HG03460 (cell line): ENCODE measurements around the gene E2F2.

Experiments used
- ATAC-seq: cut with Tn5 transposase; IDR thresholded peaks from one replicate; pipeline ENCODE4 v1.9.1; 2021; ENCODE audit not compliant: unreplicated experiment

The E2F2 gene

DNA sequence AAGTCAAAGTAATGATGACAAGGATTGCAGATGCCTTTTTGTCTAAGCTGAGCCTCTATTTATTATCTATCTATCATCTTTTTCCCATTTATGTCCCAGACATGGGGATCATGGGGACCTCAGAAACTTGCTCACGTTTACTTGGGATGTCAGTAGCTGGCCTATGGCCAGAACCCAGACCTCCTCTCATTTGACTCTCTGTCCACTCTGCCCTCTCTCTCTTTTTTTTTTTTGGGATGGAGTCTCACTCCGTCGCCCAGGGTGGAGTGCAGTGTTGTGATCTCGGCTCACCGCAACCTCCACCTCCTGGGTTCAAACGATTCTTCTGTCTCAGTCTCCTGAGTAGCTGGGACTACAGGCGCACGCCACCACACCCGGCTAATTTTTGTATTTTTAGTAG lies 32.0 kb upstream of the E2F2 start:
- ATAC-seq = no peak

DNA sequence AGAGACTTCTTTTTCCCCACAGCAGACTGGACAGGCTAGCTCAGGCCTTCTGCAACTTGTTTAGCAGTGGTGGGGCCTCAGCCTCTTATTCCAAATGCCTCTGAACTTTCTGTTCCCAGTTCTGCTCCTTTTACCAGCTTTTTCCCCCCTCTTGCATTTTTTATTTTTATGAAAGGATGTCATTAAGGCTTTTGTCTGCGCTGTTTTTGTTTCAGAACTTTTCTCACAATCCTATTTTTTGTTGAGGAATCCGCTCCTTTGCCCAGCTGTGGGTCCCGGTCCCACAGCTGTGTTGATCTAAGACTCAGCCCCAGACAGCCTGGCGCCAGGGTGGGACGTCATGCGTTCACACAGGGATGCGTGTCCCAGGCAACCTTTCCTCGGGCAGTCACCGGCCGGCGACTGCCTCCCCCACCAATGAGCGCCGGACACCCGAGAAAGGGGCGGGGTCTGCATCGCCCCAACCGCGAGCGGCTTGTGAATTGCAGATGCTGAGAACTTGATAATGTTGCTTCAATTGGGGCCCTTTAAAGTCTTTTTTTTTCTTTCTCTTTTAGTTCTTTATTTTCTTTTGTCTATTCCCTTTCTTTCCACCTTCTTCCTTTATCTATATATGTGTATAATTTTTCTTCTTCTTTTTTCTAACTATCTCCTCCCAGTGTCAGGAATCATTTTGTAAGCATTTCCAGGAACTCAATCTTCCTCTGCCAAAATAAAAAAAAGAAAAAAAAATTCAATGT lies 31.3 kb upstream of the E2F2 start:
- ATAC-seq = no peak

DNA sequence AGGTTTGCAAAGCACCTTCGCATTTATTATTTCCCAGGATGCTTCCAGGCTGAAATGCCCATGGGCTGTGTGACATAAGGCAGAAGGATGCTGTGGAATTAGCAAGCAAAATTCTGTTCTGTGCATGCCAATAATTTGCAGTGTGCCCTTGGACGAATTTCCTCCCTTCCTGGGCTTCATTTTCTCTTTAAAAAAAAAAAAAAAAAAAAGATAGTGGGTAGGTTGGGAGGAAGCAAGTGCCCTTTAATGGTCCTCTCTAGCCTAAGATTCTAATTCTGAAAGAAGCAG lies 30.7 kb upstream of the E2F2 start:
- ATAC-seq = no peak

DNA sequence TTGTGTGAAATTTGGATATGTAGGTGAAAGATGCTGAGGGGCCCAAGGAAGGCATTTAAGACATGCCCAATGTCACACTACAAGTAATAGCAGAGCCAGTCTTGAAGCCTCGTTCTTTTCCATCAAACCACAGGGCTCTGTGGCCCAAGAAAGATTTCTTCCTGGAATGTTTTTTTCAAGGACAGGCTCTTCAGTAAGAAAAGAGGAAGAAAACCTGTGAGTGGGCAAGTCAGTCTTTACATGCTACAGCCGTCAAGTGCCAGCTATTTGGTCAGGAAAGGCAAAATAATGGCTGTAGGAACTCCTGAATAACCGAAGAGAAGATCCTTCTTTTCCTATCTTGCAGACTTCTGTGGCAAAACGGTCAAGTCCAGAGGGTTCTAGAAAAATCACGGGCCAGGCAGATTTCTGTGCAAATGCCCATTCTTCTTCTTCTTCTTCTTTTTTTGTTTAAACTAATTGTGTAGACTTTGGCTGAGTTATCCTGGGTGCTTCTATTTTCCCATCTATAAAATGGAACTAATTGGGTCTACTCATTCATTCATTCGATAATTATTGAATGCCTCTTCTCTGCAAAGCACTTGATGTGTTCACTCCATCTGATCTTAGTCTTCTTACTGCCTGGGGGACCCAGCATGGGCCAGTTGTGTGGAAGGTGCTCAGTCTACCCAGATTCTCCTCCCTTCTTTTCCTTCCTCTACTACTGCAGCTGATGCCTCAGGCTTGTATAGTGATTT lies 30.2 kb upstream of the E2F2 start:
- no peak for ATAC-seq

DNA sequence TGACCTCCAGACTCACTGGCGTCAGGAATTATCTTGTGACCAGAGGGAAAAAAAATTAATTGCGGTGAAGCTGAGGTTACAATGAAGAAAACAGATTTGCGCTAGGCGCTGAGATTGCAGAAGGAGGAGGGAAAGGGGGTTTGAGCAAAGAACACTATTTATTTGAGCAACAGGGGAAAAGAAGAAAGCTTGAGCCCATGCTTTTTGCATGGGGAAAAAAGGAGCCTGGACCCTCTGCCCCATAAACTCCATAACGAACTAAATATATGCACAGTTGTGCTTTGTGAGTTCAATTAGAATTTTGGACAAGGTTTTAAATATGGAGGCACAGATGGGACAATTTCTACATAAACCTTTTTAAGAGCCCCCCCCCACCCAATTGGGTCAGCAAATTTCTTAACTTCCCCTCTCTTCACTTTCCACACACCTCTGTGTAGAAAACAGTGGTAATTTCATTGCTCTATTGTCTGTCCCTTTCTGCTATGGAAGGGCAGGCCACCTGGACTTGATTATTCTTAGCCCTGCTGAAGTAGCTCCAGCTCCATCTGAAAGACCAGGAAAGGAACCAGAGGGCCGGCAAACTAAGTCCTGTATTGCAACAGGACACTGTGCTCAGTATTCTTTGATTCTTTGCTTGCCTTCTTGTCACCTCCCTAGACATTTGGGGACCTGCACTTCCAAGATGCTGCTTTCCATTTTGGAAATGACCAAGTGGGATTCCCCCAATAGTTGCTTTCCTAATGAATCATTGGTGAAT lies 29.1 kb upstream of the E2F2 start:
- ATAC-seq = no peak

DNA sequence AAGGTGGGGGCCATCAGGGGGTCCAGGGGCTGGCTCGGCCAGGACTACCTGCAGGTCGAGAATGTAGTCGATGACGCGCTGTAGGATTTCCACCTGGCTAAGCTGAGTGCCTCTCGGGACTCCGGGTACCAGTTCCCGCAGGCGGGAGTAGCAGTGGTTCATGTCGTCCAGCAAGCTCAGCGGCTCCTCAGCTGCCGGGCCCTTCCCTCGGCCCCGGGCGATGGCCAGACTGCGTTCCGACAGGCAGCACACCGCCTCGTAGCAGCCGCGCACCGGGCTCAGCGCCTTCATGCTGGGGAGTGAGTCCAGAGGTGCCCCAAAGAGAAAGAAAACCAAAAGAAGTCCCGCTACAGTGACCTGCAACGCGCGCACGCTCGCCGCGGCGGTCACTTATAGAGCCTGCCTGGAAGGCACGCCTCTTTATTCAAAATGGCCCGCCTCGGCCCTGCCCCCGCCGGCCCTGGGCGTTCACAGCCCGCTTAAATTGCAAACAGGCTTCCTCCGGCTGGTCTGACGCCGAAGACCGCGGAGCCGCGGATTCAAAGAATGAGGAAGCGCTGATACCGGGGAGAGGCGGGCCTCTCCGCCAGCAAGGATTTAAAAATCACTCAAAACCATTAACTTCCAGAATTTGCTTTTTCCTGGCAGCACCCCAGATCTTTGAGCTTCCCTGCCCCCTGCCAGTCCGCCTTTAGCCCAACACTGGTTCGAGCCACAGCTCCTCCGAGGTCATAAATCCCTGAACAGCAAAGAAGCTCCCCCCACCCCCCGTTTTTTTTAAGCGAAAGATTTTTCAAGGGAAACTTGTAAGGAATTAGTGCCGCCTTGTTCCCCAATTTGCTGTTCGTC lies 28.3 kb upstream of the E2F2 start, which contains the start of gene ID3:
Gene ID3, minus strand, starts transcription at position 366 of the 849 bp plus-strand sequence. Its CDS starts 75 bp downstream, at position 291.
- peak; percentile 61 for ATAC-seq

DNA sequence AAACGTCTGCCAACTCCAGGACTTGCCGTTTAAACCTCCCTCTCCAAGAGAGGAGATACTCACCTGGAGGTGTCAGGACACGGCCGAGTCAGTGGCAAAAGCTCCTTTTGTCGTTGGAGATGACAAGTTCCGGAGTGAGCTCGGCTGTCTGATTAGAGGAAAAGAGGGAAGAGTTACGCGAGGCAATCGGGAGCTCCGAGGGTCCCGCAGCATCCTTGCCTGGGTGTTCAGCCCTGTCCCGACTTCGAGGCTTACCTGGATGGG lies 27.8 kb upstream of the E2F2 start:
- ATAC-seq = no peak

DNA sequence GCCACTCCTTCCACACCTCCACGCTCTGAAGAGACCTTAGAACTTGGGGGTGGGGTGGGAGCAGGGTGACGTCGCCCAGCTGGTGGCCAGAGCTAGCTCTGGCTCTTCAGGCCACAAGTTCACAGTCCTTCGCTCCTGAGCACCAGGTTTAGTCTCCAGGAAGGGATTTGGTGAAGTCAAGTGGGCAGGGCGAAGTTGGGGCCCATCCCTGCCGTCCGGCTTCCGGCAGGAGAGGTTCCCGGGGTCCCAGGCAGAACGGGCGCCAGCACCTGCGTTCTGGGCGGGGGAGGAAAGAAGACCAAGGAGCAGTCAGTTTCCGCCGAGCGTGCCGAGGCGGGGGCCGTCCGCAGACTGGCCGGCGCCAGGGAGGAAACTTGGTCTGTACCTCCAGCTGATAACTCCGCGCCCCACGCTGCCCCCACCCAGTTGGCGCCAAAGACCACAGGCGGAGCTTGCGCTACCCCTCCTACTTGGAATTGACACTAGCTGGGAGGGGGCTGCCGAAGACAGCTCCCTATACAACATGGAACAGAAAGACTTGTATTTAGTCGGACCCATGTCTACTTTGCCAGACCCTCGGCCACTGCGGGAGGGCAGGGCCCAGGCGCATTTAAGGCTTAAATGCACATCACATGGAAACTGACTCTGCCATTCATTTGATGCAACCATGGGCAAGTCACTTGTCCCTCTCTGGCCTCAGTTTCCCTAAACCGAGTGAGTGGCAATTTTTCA lies 27.3 kb upstream of the E2F2 start:
- ATAC-seq = no peak

DNA sequence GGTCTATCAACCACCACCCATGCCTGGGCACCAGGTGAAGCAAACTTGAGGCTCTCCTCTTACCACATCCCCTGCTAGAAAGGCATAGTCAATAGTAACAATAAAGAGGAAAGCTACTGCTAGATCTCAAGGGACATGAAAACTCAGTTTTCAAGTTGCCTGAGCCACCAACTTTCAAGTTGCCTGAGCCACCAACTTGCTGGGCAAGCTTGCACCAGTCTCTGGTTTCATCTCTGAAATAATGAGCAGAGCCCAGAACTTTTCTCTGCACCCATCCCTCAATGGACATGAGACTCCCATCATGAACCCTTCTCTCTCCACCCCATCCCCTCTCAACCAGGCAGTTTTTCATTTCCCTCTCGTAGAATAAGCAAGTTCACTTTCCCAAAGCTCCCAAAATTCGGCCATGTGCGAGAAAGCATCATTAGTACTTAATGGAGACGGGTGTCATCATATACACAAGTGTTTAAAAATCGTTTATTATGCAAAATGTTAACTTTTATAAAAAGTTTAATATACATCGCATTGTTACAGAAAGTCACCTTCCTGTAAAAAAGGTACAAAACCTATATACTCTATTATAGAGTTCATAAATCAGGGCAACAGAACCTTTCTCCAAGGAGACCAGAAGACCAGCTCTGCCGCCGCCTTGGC lies 26.6 kb upstream of the E2F2 start:
- ATAC-seq = no peak

DNA sequence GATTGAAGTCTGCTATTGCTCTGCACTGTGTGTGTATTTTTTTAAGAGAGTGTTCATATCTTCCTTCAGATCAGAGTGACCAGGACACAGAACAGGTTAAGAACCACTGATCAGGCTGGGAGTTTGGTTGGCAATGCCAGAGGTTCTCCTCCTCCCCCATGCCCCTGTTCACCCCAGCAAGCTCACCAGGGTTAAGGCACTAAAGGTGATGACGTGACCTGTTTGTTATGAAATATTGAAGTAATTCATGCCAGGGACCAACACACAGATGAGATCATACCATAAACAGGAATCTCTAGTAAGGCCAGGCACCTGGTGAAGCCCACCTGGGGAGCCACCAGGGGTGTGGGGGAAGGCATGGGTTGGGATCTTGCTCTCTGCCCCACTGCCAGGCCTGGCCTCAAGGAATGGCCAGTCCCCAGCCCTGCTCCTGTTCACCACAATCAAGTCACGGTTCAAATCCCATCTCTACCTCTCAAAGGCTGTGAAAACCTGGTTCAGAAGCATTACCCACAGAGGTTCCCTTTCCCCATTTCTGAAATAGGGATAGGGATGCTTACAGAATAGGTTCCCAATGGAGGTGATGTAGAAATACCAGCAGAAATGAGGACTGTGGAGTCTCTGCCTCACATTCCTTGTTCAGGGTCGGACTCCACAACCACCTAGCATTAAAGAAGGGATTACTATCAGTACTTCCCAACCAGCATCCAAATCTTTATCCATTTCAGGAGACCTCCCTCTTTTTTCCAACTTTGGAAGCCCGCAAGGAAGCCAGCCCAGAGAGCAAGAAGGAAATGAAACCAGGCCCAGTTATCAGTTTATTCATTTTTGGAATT lies 25.8 kb upstream of the E2F2 start:
- ATAC-seq = no peak

DNA sequence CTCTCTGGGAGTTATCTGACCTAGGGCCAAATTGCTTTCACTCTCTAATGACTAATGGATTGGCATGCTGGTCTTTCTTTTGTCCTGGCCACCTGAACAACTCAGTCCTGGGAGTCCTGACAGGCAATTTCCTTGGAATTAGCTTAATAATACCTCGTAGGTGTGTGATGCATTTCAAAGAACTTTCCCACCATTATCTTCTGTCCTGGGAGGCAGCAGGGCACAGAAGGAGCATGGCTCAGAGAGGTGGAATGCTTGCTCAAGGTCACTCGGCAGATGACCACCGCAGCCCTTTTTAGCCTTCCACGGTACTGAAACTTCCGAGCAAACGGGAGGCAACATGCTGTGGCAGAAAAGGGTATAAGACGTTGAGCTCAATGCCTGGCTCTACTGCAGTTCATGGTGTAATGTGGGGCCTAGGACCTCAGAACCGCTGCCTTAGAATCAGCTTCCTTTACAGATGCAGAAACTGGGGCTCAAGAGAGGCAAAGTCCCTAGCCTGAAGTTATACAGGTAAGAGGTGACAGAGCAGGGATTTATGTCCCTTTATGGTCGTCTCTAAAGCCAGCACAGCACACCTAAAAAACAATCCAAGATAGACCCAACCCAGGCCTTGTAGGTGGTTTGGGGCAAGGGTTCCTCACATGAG lies 25.1 kb upstream of the E2F2 start:
- ATAC-seq = no peak

DNA sequence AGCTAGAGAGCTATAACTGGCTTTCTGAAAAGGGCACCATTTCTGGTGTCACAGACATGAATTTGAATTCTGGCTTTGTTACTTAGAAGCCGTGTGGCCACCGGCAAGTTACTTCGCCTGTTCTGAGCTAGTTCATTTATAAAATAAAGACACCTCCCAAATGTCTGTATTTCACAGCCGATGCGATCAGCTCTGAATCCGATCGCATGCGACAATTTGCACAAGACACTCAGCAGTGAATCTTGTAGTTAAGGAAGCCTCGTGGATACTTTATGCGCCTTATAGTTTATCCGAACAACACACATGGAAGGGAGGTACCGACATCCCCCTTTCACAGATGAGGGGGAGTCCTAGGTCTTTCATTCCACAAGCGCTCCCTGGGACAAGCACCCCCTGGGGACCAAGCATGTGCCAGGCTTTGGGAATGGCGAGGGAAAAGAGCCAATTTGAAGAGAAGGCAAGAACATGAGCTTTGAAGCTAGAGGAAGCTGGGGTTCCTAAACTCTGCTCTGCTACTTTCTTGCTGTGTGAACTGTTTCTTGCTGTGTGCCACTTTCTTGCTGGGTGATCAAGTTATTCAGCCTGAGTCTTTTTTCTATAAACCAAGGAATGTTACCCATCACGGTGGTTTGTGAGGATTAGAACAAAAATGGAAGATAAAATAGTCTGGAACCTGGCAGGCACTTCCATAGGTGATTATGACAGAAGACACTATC lies 24.4 kb upstream of the E2F2 start:
- no peak for ATAC-seq

DNA sequence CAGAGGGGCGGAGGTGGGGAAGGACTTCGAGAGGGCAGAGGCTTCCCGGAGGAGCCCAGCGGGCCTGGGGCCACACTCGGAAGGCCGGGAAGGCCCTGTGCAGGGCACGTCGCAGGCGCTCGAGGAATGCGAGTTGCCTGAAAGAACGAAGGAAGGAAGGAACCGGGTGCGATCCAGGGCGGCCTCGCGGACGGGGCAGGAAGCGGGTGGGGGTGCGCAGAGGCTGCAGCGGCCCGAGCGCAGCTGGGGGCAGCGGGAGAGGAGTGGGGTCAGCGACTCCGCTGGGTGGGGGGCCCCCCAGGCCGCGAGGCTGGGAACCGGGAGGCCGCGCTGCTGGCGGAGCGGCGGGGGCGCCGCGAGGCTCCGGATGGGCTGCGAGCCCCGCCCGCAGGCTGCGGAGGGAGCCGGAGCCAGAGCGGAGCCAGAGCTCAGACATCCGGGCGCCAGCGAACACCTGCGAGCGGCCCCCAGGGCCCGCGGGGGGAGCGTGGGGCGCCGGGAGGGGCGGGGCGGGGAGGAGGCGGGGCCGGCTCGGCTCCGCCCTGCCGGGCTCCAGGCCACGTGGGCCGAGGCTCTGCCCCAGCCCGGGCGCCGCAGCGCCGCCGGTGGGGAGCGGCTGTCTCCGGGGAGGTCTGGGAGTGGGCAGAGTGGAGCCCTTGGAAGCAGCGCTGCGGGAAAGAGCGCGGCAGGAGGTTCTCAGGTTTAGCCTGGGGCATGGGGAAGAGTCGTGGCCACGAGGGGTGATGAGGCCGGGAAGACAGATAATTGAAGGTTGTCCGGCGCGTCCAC lies 23.6 kb upstream of the E2F2 start:
- ATAC-seq = peak; percentile 42

DNA sequence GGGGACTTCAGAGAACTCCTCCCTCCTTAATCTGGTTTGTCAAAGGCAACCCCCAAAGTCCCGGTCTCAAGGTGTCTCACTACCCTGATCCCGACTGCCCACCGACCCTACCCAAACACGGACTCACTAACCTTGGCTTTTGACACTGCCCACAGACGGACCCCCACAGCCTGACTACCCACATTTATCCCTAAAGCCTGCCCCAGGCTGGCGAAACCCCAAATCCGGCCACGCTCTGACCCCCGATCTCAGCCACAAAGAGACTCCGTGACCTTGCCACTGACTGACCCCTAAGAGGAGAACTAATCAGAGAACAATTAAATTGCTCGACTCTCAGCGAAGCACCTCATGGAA lies 23.1 kb upstream of the E2F2 start:
- no peak for ATAC-seq

DNA sequence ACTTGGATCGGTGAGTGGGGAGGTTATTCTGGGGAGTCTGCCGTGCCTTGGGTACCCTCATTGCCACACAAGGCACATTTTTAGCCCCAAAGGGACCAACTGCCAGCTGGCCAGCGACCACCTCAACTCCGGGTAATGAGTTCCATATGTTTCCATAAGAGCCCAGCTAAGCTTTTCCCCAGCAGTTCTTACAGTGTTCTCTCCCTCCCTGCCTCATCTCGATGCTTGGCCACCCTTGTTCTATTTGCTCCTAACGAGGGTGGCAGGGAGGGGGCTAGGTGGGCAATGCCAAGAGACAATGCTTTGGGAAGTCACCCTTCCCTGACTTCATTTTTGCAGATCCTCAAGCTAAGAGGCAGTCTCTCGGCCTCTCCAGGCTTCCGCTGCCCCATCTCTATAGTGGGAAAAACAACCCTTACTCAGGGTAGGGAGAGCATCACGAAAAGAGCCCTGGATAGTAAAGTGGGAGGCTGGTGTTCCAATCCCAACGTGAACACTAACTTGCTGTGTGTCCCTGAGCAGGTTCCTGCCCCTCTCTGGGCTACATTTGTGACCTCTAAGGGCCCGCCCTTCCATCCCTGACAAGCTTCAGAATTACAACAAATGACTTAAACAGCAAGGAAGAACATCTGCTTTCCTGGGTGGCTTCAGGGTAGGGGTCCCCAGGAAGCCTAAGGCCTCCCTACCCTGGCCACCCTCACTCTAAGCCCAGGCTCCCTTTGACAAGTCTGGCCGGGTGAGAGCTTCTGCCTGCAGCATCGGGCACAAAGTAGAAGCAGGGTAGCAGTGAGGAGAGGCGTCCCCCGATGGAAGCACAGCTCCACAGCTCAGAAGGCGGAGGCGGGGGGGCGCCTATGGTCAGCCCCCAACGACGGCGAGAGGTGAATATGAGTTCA lies 22.4 kb upstream of the E2F2 start:
- ATAC-seq = no peak

DNA sequence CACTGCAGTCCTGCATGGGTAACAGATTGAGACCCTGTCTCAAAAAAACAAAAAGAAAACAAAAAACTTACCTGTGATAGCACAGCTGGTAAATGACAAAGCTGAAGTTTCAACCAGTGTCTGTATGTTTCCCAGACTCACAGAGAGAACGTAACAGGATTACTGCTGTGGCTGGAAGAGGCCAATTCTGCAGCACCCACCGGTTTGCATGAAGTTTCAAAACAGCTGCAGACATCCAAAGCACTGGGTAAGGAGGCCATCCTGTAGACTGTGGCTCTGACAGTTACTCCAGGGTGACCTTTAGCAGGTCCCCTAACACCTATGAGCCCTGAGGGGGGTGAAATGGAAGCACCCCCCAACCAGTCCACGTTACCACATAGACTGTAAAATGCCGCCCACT lies 20.8 kb upstream of the E2F2 start:
- ATAC-seq = no peak
